ENCODE results near the gene ASCL3.
"Not testable (repeated sequence)": the region's sequence is repeated elsewhere in the genome, so short reads cannot be mapped to it uniquely, and the experiment has no call there.

Gene ASCL3

GRCh38 chr11:8937659-8938058 lies 5.2 kb downstream of the ASCL3 start:
- DNase-seq (ENCODE audit: extremely low read depth, insufficient read length) = no peak
- TF ChIP-seq CTCF (IDR thresholded peaks at IDR 0.05; ENCODE audit: insufficient read depth, low read length, poor library complexity, severe bottlenecking) = no peak
- Histone ChIP-seq H3K36me3 (ENCODE audit: control insufficient read depth, insufficient read depth, low read length) (no peaks in the 10 kb centered on the region), H3K27me3 (replicated peaks; ENCODE audit: control insufficient read depth, insufficient read depth, low read length) (no peaks in the 10 kb centered on the region; the same call in 1 of the 2 replicates), H3K4me3 (replicated peaks; ENCODE audit: low read depth, low read length) (no peak overlapping the region)

GRCh38 chr11:8937159-8937558 lies 5.7 kb downstream of the ASCL3 start:
- Histone ChIP-seq H3K4me3 (replicated peaks; ENCODE audit: low read depth, low read length) (no peak overlapping the region), H3K36me3 (ENCODE audit: control insufficient read depth, insufficient read depth, low read length) (no peaks in the 10 kb centered on the region), H3K27me3 (replicated peaks; ENCODE audit: control insufficient read depth, insufficient read depth, low read length) (no peaks in the 10 kb centered on the region; the same call in 1 of the 2 replicates)
- TF ChIP-seq CTCF (IDR thresholded peaks at IDR 0.05; ENCODE audit: insufficient read depth, low read length, poor library complexity, severe bottlenecking) = no peak
- no peak for DNase-seq (ENCODE audit: extremely low read depth, insufficient read length)

GRCh38 chr11:8935789-8936188 lies 7.0 kb downstream of the ASCL3 start:
- H3K36me3 ChIP-seq (ENCODE audit: control insufficient read depth, insufficient read depth, low read length); H3K4me3 ChIP-seq (replicated peaks; ENCODE audit: low read depth, low read length); DNase-seq (ENCODE audit: extremely low read depth, insufficient read length); H3K27me3 ChIP-seq (replicated peaks; ENCODE audit: control insufficient read depth, insufficient read depth, low read length): not testable (repeated sequence)

GRCh38 chr11:8934742-8935488 lies 7.9 kb downstream of the ASCL3 start:
- Histone ChIP-seq H3K27me3 (replicated peaks; ENCODE audit: control insufficient read depth, insufficient read depth, low read length) (no peaks in the 10 kb centered on the region), H3K36me3 (ENCODE audit: control insufficient read depth, insufficient read depth, low read length) (no peaks in the 10 kb centered on the region), H3K4me3 (replicated peaks; ENCODE audit: low read depth, low read length) (no peak overlapping the region)
- TF ChIP-seq CTCF (IDR thresholded peaks at IDR 0.05; ENCODE audit: insufficient read depth, low read length, poor library complexity, severe bottlenecking) = no peak
- DNase-seq (ENCODE audit: extremely low read depth, insufficient read length) = no peak

GRCh38 chr11:8933931-8934330 lies 8.9 kb downstream of the ASCL3 start:
- no peaks in the 10 kb centered on the region for H3K36me3 ChIP-seq (ENCODE audit: control insufficient read depth, insufficient read depth, low read length)
- no peak for DNase-seq (ENCODE audit: extremely low read depth, insufficient read length)
- peak; percentile 8 for TF ChIP-seq CTCF (IDR thresholded peaks at IDR 0.05; ENCODE audit: insufficient read depth, low read length, poor library complexity, severe bottlenecking)
- no peaks in the 10 kb centered on the region for H3K27me3 ChIP-seq (replicated peaks; ENCODE audit: control insufficient read depth, insufficient read depth, low read length)
- H3K4me3 ChIP-seq (replicated peaks; ENCODE audit: low read depth, low read length) = no peak overlapping the region

- Histone ChIP-seq H3K36me3 (ENCODE audit: control insufficient read depth, insufficient read depth, low read length) (no peaks in the 10 kb centered on the region), H3K4me3 (replicated peaks; ENCODE audit: low read depth, low read length) (no peak within 1 kb of the TSS), H3K27me3 (replicated peaks; ENCODE audit: control insufficient read depth, insufficient read depth, low read length) (no peaks in the 10 kb centered on the region)
- no peak for TF ChIP-seq CTCF (IDR thresholded peaks at IDR 0.05; ENCODE audit: insufficient read depth, low read length, poor library complexity, severe bottlenecking)
- DNase-seq (ENCODE audit: extremely low read depth, insufficient read length) = no peak
These were observed 10.1 kb downstream of the ASCL3 start, which contains the start of gene C11orf16 for GRCh38 chr11:8932564-8933180. Gene C11orf16 (minus strand): TSS chr11:8932947. CDS start chr11:8932308, 639 bp downstream.
